ENCODE measurements around the gene LRRC36. TPM values are rescaled to one million over a fixed set of nuclear protein-coding genes. Genes with fewer than 3 reads are reported as not detected.
A peak's percentile ranks its signal among the peaks of the same experiment; 100 is the strongest.

The LRRC36 gene
- total RNA-seq, 1 donor from 2014 or later = 1.4 TPM

GRCh38 chr16:67390816-67391423 lies 64.3 kb downstream of the LRRC36 start:
- no peak for DNase-seq

GRCh38 chr16:67391424-67392300 lies 65.0 kb downstream of the LRRC36 start:
- DNase-seq = peak; percentile 91

GRCh38 chr16:67392301-67393059 lies 65.9 kb downstream of the LRRC36 start:
- no peak for DNase-seq

- DNase-seq = peak; percentile 70
Measured at GRCh38 chr16:67393111-67393787, 66.6 kb downstream of the LRRC36 start, which contains the start of gene TPPP3. TSS of gene TPPP3 (minus strand) at chr16:67393498. CDS start at chr16:67391111, 2,387 bp downstream.

DNA sequence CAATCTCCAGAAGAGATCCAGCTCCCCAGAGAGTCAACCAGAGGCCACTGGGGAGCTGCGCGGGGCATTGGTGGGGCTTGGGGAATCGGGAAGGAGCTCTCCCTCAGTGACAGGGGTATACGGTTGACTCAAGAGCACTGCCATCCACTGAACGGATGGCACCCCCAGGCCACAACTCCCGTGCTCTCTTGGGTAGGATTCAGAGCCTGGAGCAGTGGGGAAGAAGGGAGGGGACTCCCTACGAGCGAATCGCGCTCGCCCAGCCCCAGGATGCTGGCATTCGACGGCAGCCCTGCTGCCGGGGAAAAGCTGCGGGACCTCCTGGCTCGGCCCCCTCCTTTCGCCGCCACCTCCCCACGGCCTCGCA lies 67.2 kb downstream of the LRRC36 start:
- DNase-seq = no peak

GRCh38 chr16:67394155-67395104 lies 67.8 kb downstream of the LRRC36 start:
- DNase-seq = no peak

- DNase-seq = no peak
Measured at GRCh38 chr16:67395105-67395457, 68.5 kb downstream of the LRRC36 start.

- no peak for DNase-seq
Measured at GRCh38 chr16:67395458-67396158, 69.0 kb downstream of the LRRC36 start.

DNA sequence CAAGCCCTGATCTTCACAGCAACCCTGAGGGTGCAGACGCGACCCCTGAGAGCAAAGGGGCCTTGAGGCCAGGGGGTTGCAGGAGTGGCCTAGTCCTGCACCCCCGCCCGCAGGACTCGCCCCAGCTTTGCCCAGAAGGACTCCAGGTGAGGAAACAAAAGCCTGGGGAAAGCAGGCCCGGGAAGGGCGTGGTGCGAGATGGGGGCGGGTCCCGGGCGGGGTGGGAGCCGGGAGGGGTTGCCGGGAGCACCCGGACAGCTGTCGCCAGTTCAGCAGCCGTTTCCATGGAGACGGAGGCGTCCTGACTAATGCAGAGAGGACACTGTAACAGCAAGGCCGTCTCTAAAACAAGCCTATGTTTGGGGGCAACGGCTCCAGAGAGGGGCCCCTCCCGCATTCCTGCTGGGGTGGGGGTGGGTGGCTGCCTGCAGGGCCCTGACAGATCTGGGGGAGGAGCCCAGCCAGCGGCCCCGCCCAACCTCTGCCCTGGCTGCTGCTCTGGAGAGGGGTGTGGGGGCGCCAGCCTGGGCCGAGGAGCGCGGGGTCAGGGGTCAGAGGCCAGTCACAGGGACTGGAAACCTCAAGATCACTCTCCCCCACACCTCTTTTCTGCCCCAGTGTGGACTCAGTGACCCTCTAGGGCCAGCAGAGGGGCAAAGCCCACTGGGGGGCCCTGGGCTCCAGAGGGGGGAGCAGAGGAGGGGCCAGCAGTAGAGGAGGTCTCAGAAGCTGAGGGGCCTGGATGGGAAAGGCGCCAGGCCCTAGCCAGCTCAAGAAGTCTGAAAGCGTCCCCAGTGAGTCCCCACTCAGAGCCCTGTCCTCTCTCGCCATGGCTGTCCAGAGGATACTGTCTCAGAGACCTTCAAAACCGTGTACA lies 69.8 kb downstream of the LRRC36 start:
- DNase-seq = no peak

- no peak for DNase-seq
Measured at GRCh38 chr16:67397036-67397801, 70.6 kb downstream of the LRRC36 start.

GRCh38 chr16:67397812-67398545 lies 71.4 kb downstream of the LRRC36 start:
- no peak for DNase-seq

DNA sequence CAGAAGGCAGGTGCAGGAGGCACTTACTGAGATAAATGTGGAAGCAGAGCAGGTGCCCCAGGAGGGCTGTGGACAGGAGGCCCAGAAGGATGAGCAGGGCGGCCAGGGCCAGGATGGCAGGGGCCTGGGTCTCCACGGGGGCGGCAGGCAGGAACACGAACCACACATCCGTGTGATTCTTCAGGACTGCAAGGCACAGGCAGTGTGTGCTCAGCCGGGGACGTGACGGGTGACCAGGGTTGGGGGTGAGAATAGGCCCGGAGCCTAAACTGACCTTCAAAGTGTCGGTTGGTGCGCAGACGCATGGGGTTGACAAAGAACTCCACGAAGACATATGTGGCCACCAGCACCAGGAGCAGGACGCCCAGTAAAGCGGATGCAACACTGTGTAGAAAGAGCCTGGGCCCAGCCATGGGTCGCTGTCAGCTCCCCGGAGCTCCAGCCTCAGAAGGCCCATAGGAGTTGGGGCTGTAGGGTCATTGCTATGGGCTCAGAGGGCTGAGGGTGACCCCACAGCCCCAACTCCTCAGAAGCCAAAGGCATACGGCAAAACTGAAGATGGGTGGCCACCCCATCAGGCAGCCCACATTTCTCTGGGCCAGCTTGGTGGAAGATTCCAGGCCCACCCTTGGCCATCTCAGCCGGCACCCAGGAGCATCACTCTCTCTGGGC lies 72.1 kb downstream of the LRRC36 start:
- no peak for DNase-seq

DNA sequence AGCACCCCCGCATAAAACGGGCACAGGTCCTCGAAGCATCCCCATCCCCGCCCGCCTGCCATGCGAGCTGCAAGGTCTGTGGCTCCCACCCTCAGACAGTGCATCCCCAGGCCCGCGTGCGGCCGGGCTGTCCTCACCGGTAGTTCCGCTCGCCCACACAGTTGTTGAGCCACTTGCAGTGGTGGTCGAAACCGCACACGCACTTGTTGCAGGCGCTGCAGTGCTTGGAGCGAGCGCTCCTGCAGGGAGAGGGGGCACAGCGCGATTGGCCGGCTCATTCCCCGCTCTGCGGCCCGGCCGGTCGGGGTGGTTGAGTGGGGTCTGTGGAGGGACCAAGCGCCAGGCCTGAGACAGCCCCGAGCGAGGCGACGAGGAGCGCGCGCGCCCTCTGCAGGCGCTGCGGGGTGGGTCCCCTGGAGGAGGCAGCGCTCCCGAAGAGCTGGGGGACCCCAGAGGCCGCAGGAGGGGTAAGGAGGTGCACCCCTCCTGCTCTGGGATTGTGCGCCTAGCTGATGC lies 72.7 kb downstream of the LRRC36 start:
- no peak for DNase-seq

DNA sequence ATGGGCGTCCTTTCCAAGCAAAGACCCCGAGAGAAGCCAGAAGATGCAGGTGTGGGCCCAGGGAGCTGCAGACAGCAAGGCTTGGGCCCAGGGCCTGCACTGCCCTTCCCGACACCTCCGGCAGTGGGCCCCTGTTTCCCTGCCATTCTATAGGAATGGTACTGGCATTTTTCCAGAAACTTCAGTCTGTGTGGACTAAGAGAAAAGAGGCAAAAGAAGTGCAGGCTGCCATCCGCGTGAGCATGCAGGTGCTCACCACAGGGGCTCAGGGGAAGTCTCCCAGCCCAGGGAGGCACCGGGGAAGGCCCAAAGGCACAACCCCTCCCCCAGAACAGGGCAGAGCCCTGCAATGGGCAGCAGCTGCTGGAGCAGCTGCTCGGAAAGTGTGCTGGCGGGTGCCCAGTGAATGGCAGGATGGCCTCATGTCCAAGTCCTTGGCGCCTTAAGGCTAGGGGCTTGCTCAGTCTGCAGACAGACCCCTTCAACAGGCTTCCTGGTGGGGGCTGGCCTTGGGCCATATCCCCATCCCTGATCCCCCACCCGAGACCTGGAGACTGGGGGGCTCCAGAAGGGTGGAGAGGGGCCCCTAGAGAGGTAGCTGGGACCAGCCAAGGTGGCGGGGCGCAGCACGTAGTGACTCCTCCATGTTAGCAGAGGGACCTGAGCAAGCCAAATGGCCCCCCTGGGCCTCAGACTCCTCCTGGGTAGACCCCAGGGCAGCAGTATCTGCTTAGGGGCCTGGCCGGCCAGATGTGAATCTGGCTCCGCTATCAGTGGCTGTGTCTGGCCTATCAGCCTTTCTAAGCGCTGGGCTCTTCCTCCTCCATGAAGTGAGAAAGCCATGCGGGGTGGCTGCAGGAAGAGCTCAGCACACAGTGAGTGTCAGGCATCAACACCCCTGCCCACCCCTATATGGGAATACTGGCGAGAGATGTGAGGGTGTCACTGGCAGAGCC lies 73.4 kb downstream of the LRRC36 start:
- no peak for DNase-seq

GRCh38 chr16:67400901-67401300 lies 74.3 kb downstream of the LRRC36 start:
- DNase-seq = no peak

DNA sequence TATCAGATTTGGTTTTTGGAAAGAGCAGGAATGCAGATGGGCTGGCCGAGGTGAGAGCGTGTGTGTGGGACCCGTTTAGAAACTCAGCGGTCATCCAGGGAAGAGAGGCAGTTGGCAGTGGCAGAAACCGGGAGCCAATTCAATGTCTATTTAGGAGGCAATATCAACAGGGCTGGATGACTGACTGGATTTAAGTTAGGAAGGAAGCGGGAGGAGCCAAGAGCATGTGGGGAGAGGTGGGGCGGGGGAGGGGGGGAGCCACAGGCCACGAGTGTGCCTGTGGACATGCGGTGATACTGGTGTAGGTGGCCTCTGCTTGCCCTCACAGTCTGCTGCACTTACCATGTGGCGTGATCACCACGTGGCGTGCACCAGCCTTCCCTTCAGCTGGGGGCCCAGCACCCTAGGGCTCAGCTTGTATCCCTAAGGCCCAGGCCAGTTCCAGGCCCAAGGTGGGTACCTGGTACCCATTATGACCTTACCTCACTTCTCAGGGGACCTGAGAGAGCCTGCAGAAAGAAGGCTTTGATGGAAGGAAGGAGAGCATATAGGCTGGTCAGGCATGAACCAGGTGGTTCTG lies 77.5 kb downstream of the LRRC36 start:
- DNase-seq = no peak

Measured in occipital lobe (tissue), 2 donors.